ENCODE measurements around the gene RAPGEF5.

Gene RAPGEF5

GRCh38 chr7:22116451-22117030, 240.4 kb downstream of the RAPGEF5 start:
- TF ChIP-seq, protein P1, sequence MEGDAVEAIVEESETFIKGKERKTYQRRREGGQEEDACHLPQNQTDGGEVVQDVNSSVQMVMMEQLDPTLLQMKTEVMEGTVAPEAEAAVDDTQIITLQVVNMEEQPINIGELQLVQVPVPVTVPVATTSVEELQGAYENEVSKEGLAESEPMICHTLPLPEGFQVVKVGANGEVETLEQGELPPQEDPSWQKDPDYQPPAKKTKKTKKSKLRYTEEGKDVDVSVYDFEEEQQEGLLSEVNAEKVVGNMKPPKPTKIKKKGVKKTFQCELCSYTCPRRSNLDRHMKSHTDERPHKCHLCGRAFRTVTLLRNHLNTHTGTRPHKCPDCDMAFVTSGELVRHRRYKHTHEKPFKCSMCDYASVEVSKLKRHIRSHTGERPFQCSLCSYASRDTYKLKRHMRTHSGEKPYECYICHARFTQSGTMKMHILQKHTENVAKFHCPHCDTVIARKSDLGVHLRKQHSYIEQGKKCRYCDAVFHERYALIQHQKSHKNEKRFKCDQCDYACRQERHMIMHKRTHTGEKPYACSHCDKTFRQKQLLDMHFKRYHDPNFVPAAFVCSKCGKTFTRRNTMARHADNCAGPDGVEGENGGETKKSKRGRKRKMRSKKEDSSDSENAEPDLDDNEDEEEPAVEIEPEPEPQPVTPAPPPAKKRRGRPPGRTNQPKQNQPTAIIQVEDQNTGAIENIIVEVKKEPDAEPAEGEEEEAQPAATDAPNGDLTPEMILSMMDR (IDR thresholded peaks at IDR 0.05; ENCODE audit: extremely low read depth, missing control alignments), result no peak
- DNase-seq (ENCODE audit: low spot score), result no peak

- DNase-seq (ENCODE audit: low spot score), result no peak
- TF ChIP-seq, protein P1 (IDR thresholded peaks at IDR 0.05; ENCODE audit: extremely low read depth, missing control alignments), result no peak
Measured at GRCh38 chr7:22115689-22116088, 241.3 kb downstream of the RAPGEF5 start.

DNA sequence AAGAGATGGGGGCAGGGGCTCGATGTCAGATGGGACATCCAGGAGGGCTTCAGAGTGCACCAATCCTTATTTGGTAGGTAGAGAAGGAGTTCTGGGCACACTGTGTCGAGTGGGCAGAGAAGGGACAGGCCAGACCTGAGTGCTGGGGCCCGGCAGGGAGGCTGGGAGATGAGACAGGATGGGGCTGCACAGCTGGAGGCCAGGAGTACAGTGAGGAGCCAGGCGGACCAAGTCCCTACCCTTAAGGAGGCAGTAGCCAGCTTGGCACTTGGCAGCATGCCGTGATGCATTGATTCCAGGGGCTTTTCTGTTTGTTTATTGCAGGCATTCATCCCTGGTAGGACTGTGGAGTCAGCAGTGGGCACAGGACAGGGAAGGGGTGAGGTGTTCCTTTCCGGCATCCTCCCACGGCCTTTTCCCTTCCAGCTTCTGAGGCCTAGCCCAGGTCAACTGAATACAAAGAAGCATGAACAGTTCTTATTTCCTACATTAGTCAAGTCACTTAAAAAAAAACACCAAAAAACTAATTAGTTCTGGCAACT, 242.4 kb downstream of the RAPGEF5 start:
- TF ChIP-seq, protein P1 (IDR thresholded peaks at IDR 0.05; ENCODE audit: extremely low read depth, missing control alignments), result no peak
- DNase-seq (ENCODE audit: low spot score), result no peak

GRCh38 chr7:22113041-22113440, 243.9 kb downstream of the RAPGEF5 start:
- DNase-seq (ENCODE audit: low spot score), result no peak
- TF ChIP-seq, protein P1 (IDR thresholded peaks at IDR 0.05; ENCODE audit: extremely low read depth, missing control alignments), result no peak

DNA sequence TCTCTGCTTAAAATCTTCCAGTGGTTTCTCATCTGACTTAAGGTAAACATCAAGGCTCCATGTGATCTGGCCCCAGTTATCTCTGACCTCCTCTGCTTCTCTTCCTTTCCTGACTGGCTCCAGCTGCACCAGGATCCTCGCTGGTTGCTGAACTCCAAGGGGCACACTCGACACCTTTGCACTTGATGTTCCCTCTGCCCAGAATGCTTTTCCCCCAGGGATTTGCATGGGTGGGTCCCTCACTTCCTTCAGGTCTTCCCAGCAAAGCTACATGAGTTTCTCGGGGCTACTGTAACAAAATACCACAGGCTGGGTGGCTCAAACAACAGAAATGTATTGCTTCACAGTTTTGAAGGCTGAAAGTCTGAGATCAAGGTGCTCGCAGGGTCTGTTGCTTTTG, 245.3 kb downstream of the RAPGEF5 start:
- DNase-seq (ENCODE audit: low spot score), result no peak
- TF ChIP-seq, protein P1 (IDR thresholded peaks at IDR 0.05; ENCODE audit: extremely low read depth, missing control alignments), result no peak

DNA sequence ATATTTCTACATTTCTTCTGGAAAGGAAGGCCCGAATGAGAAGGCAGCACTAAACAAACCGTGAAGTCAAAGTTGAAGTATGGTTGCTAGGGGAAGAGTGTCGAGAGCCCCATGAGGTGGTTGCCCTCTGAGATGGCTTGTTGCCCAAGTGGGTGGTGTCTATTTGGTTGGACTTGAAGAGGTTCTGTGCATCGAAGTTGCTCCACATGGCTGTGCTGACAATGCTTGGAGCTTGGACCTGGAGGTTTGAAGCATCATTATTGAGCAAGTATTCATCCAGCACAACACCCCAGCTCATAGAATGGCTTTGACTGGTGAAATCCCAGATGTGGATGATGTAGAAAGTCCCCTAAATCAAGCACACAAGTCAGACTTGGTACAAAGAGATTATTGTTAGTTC, 246.1 kb downstream of the RAPGEF5 start:
- TF ChIP-seq, protein P1 (IDR thresholded peaks at IDR 0.05; ENCODE audit: extremely low read depth, missing control alignments), result no peak
- no peak for DNase-seq (ENCODE audit: low spot score)

GRCh38 chr7:22110227-22110839, 246.6 kb downstream of the RAPGEF5 start:
- DNase-seq (ENCODE audit: low spot score), result peak; percentile 64
- TF ChIP-seq, protein P1 (IDR thresholded peaks at IDR 0.05; ENCODE audit: extremely low read depth, missing control alignments), result peak; percentile 76
